Body of pancreas (tissue), 4 donors: Measurements from ENCODE around the gene CDH15.

Experiments
- CTCF ChIP-seq, 7 experiments: fragments of 450-650 bp in 4 of 7; fragments of 200-600 bp in 3 of 7; sonication (generic) in 3 of 7; IDR thresholded peaks; one replicate each; pipeline ENCODE4 v1.5.1; 2016 to 2019; ENCODE audit warnings: antibody characterized with exemption in 7 of 7
- POLR2A ChIP-seq, 3 donors: fragments of 450-650 bp; IDR thresholded peaks; one replicate each; pipeline ENCODE4 v1.6.1; 2016; ENCODE audit warnings: antibody characterized with exemption in 3 of 3, mild to moderate bottlenecking in 2 of 3

GRCh38 chr16:89175280-89176146 is 4.0 kb downstream of the CDH15 start:
- TF ChIP-seq CTCF (IDR thresholded peaks at IDR 0.05) (no peak), POLR2A (IDR thresholded peaks at IDR 0.05) (no peak)
